Spleen (tissue), 13 donors: Measurements from ENCODE around the gene CHRNA9. TPM values are rescaled to one million over a fixed set of nuclear protein-coding genes. Genes with fewer than 3 reads are reported as not detected.

ENCODE experiments used
- DNase-seq: peaks from one replicate; pipeline ENCODE4 v3.0.0-alpha.2; 2020
- H3K27ac ChIP-seq, 8 donors: fragments of 200-600 bp; sonication (generic) in 7 of 8; 1 replicate in 4 of 8; 2 replicates in 4 of 8; pipeline versions ENCODE4 v1.5.0 to v1.8.0; 2016 to 2021; ENCODE audit warnings: inconsistent platforms in 4 of 8, mild to moderate bottlenecking in 4 of 8, moderate library complexity in 1 of 8
- H3K27me3 ChIP-seq, 7 donors: fragments of 200-600 bp; sonication (generic) in 6 of 7; replicated peaks in 1 of 7; 1 replicate in 4 of 7; 2 replicates in 3 of 7; pipeline versions ENCODE4 v1.5.0 to v1.8.0; 2016 to 2021; ENCODE audit warnings: inconsistent platforms in 3 of 7, mild to moderate bottlenecking in 1 of 7
- H3K36me3 ChIP-seq, 6 donors: fragments of 200-600 bp; sonication (generic) in 5 of 6; 1 replicate in 4 of 6; 2 replicates in 2 of 6; pipeline versions ENCODE4 v1.5.0 to v1.8.0; 2016 to 2021; ENCODE audit warnings: inconsistent platforms in 2 of 6
- H3K4me1 ChIP-seq, 6 donors: fragments of 200-600 bp; sonication (generic) in 5 of 6; 1 replicate in 3 of 6; 2 replicates in 3 of 6; pipeline versions ENCODE4 v1.5.0 to v1.8.0; 2016 to 2021; ENCODE audit warnings: inconsistent platforms in 3 of 6
- H3K4me3 ChIP-seq, 8 donors: fragments of 200-600 bp; sonication (generic) in 7 of 8; 1 replicate in 4 of 8; 2 replicates in 4 of 8; pipeline versions ENCODE4 v1.5.0 to v1.8.0; 2016 to 2021; ENCODE audit warnings: inconsistent platforms in 4 of 8, mild to moderate bottlenecking in 4 of 8, moderate library complexity in 2 of 8
- H3K9me3 ChIP-seq, 8 donors: fragments of 200-600 bp; sonication (generic) in 7 of 8; 1 replicate in 4 of 8; 2 replicates in 4 of 8; pipeline versions ENCODE4 v1.5.0 to v1.8.0; 2016 to 2021; ENCODE audit warnings: inconsistent platforms in 4 of 8
- CTCF ChIP-seq, 11 experiments: fragments of 200-600 bp in 7 of 11; fragments of 450-650 bp in 4 of 11; sonication (generic) in 4 of 11; IDR thresholded peaks in 8 of 11; conservative IDR thresholded peaks in 3 of 11; 1 replicate in 7 of 11; 2 replicates in 4 of 11; pipeline versions ENCODE4 v1.4.0 to v1.8.0; 2016 to 2021; ENCODE audit warnings: antibody characterized with exemption in 11 of 11, inconsistent platforms in 4 of 11, mild to moderate bottlenecking in 1 of 11
- POLR2A ChIP-seq, 3 donors: fragments of 450-650 bp; IDR thresholded peaks; one replicate each; pipeline ENCODE4 v1.5.1; 2017; ENCODE audit warnings: antibody characterized with exemption in 3 of 3, mild to moderate bottlenecking in 1 of 3
- POLR2AphosphoS5 ChIP-seq, 3 donors: sonication (generic); formaldehyde crosslinking; IDR thresholded peaks; one replicate each; pipeline ENCODE4 v1.5.1; 2017; ENCODE audit warnings: antibody characterized with exemption in 3 of 3
- whole genome bisulfite sequencing, 5 donors: extraction: QIAGEN DNeasy Blood & Tissue Kit in 3 of 5; methylation state at CpG; one replicate each; pipeline versions ENCODE4 v1.1.5 to v1.1.7; 2013 to 2018; 5-methylcytosine and 5-hydroxymethylcytosine counted together
- intact Hi-C: fragments of 100-400 bp; cut with DNase I; formaldehyde crosslinking; loops from one replicate; pipeline ENCODE4 v1.15.0; 2023; ENCODE audit warnings: low total_unique reads
- long read RNA-seq, 2 donors: transcript quantifications; one replicate each; lab custom pipeline, GENCODE V29; 2026
- polyA plus RNA-seq, 3 donors: library from polyadenylated mRNA; stranded (reverse); fragments of 200-250 nt; gene quantifications; one replicate each; pipeline ENCODE4 v1.2.1, GENCODE V29; 2013
- total RNA-seq, 7 donors: library from RNA; depleted of rRNA in 3 of 7; stranded (reverse); fragments of >200 nt in 3 of 7; fragmentation: NEBNext Ultra II Directional in 4 of 7; extraction: Animal tissue kit (Norgen Biotek cat#: 25700) in 4 of 7; gene quantifications; one replicate each; pipeline versions ENCODE4 v1.1.0 to v1.2.1, GENCODE V29; 2016 to 2021
- donor health status: healthy with polysubstance abuse.
- donor health status: DM: no; HTN: no; CAD: no; lungs with moderate emphysema.
- donor health status: DM: no; HTN: no; CAD: no.
- donor health status: Bipolar disorder and iron deficiency.
- donor health status: healthy.
- donor health status: DM: no; HTN: no; CAD: no.
- donor health status: DM: yes; HTN: yes; CAD: no.

CHRNA9 gene
- not detected for total RNA-seq
- under 1 TPM in 2 of 3 donors, not detected in 1; 0.03 to 0.11 TPM for polyA plus RNA-seq
- long read RNA-seq, donor 1: 0 reads
- long read RNA-seq, donor 2: 0 reads

GRCh38 chr4:40334591-40335524, at the start of gene CHRNA9:
CHRNA9 (plus strand) TSS chr4:40335333; CDS start chr4:40335468, 135 bp downstream.
- TF ChIP-seq POLR2AphosphoS5 (IDR thresholded peaks at IDR 0.05): no peak
- no peak for TF ChIP-seq POLR2A (IDR thresholded peaks at IDR 0.05)
- TF ChIP-seq CTCF (IDR thresholded peaks at IDR 0.05 in 8 of 11, conservative IDR thresholded peaks at IDR 0.05 in 3 of 11): no peak
- Histone ChIP-seq H3K4me3 (no peak within 1 kb of the TSS), H3K36me3 (no peaks in the 10 kb centered on the region), H3K27me3 (no peaks in the 10 kb centered on the region), H3K27ac (no peak within 1 kb of the TSS), H3K4me1 (no peaks in the 10 kb centered on the region), H3K9me3 (no peaks in the 10 kb centered on the region)
- WGBS, 5 donors: 77 to 87% (median 83%) methylated on average over 12 of the region's 12 CpGs
- intact Hi-C loops: no loop called here
- no peak for DNase-seq

- Histone ChIP-seq H3K9me3 (no peaks in the 10 kb centered on the region), H3K27me3 (no peaks in the 10 kb centered on the region), H3K36me3 (no peaks in the 10 kb centered on the region), H3K4me3 (no peak overlapping the region), H3K27ac (no peak overlapping the region), H3K4me1 (peaks cover 12 to 52% (median 24%) of the 10 kb centered on the region in 6 donors)
- TF ChIP-seq POLR2AphosphoS5 (IDR thresholded peaks at IDR 0.05) (no peak), CTCF (IDR thresholded peaks at IDR 0.05 in 8 of 11, conservative IDR thresholded peaks at IDR 0.05 in 3 of 11) (no peak)
- WGBS, 5 donors: 90 to 98% (median 95%) methylated on average over 5 of the region's 5 CpGs
- intact Hi-C loops: no loop called here
- no peak for DNase-seq
These were observed 49.4 kb upstream of the CHRNA9 start for GRCh38 chr4:40285692-40286091.

GRCh38 chr4:40288566-40288965, 46.6 kb upstream of the CHRNA9 start:
- DNase-seq: no peak
- H3K36me3 ChIP-seq: no peaks in the 10 kb centered on the region
- TF ChIP-seq POLR2AphosphoS5 (IDR thresholded peaks at IDR 0.05) (no peak), CTCF (IDR thresholded peaks at IDR 0.05 in 8 of 11, conservative IDR thresholded peaks at IDR 0.05 in 3 of 11) (no peak), POLR2A (IDR thresholded peaks at IDR 0.05) (no peak)
- H3K4me1 ChIP-seq: peaks cover 15 to 64% (median 24%) of the 10 kb centered on the region in 6 donors
- 59 to 70% (median 66%) methylated on average over 8 of the region's 8 CpGs for WGBS, 5 donors
- H3K27ac ChIP-seq: peak overlapping the region in 6 of 8 donors; percentile 41 to 78 (median 58)
- no peaks in the 10 kb centered on the region for H3K9me3 ChIP-seq
- intact Hi-C loops: no loop called here
- H3K27me3 ChIP-seq: no peaks in the 10 kb centered on the region
- H3K4me3 ChIP-seq: no peak overlapping the region
